Measurements from ENCODE around the gene MAP7D3. TPM values are rescaled to one million over a fixed set of nuclear protein-coding genes. Genes with fewer than 3 reads are reported as not detected.

The MAP7D3 gene
- total RNA-seq, 1 experiment from 2014 or later, result 15.0 TPM

GRCh38 chrX:136260776-136261175 is 9.6 kb upstream of the MAP7D3 start:
- RAD21 ChIA-PET (ENCODE audit: low non-redundant PET in 1 of 2, low total read pairs in 2 of 2, uncharacterized antibody in 2 of 2, unreplicated experiment in 2 of 2), result no interaction called here
- TF ChIP-seq, protein P1, sequence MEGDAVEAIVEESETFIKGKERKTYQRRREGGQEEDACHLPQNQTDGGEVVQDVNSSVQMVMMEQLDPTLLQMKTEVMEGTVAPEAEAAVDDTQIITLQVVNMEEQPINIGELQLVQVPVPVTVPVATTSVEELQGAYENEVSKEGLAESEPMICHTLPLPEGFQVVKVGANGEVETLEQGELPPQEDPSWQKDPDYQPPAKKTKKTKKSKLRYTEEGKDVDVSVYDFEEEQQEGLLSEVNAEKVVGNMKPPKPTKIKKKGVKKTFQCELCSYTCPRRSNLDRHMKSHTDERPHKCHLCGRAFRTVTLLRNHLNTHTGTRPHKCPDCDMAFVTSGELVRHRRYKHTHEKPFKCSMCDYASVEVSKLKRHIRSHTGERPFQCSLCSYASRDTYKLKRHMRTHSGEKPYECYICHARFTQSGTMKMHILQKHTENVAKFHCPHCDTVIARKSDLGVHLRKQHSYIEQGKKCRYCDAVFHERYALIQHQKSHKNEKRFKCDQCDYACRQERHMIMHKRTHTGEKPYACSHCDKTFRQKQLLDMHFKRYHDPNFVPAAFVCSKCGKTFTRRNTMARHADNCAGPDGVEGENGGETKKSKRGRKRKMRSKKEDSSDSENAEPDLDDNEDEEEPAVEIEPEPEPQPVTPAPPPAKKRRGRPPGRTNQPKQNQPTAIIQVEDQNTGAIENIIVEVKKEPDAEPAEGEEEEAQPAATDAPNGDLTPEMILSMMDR (IDR thresholded peaks at IDR 0.05 in 2 of 3, conservative IDR thresholded peaks at IDR 0.05 in 1 of 3; ENCODE audit: borderline replicate concordance in 1 of 3, insufficient read depth in 1 of 3, low read depth in 2 of 3, low read length in 2 of 3), result no peak
- TF ChIP-seq POLR2AphosphoS5 (IDR thresholded peaks at IDR 0.05; ENCODE audit: low read depth, low read length) (no peak), SP1 (IDR thresholded peaks at IDR 0.05; ENCODE audit: low read depth) (no peak), EZH2phosphoT487 (IDR thresholded peaks at IDR 0.05; ENCODE audit: borderline replicate concordance) (no peak), FOSL1 (IDR thresholded peaks at IDR 0.05; ENCODE audit: low read depth) (no peak), ZNF274 (IDR thresholded peaks at IDR 0.05; ENCODE audit: low read depth, low read length) (no peak), ZFX (IDR thresholded peaks at IDR 0.05) (no peak), SRF (IDR thresholded peaks at IDR 0.05; ENCODE audit: low read depth) (no peak), CEBPB (IDR thresholded peaks at IDR 0.05; ENCODE audit: low read depth) (no peak), REST (IDR thresholded peaks at IDR 0.05; ENCODE audit: low read depth) (no peak)
- no peaks in the 10 kb centered on the region for H3K9me2 ChIP-seq (ENCODE audit: insufficient read depth)
- H3K4me3 ChIP-seq (replicated peaks in 1 of 2; ENCODE audit: low read depth in 1 of 2, low read length in 2 of 2), result no peak overlapping the region
- no peaks in the 10 kb centered on the region for H3K9me3 ChIP-seq (ENCODE audit: control insufficient read depth in 1 of 2, insufficient read depth in 1 of 2, low read depth in 1 of 2, low read length in 2 of 2)
- H3K4me1 ChIP-seq (ENCODE audit: control insufficient read depth in 1 of 2, insufficient read depth in 2 of 2, low read length in 2 of 2), result peaks cover 0 to 1% of the 10 kb centered on the region in 2 experiments; a peak in 1 of 4 replicates
- H4K20me1 ChIP-seq (ENCODE audit: insufficient read depth), result no peaks in the 10 kb centered on the region
- no peak overlapping the region for H3K9ac ChIP-seq (ENCODE audit: low read length)
- POLR2A ChIA-PET, result no interaction called here
- CTCF ChIA-PET, result no interaction called here
- no peaks in the 10 kb centered on the region for H3K27me3 ChIP-seq (ENCODE audit: insufficient read depth, low read length)
- H3K4me2 ChIP-seq (ENCODE audit: low read length), result no peak overlapping the region
- no TSS peak for BruUV-seq (replicated peaks)
- no peak overlapping the region for H2AFZ ChIP-seq (ENCODE audit: low read depth, low read length, poor library complexity, severe bottlenecking)
- intact Hi-C loops (cut with micrococcal nuclease), result loop anchor here (10.0 kb wide), 1 partner anchor 96 kb away; no protein-coding TSS in a partner anchor
- no peaks in the 10 kb centered on the region for H3K79me2 ChIP-seq (ENCODE audit: insufficient read depth, low read length)
- DNase-seq (ENCODE audit: low read depth, low spot score) (no peak), ATAC-seq (no peak)
- H3K36me3 ChIP-seq (ENCODE audit: control insufficient read depth in 1 of 2, insufficient read depth in 2 of 2, low read length in 2 of 2), result no peaks in the 10 kb centered on the region
- no peak overlapping the region for H3K27ac ChIP-seq (ENCODE audit: low read depth, low read length)

All from HCT116 (cell line).